Left hindlimb (tissue), 1 donor: ENCODE data around the gene CDKL5.

Source experiments
- DNase-seq: peaks from one replicate; pipeline ENCODE4 v3.0.0-alpha.2; 2018

Gene CDKL5

GRCh38 chrX:18652636-18653035 lies 227.2 kb downstream of the CDKL5 start:
- DNase-seq = no peak

- DNase-seq = no peak
Observed at GRCh38 chrX:18654875-18655836, 229.7 kb downstream of the CDKL5 start.

- no peak for DNase-seq
Observed at GRCh38 chrX:18661273-18661672, 235.9 kb downstream of the CDKL5 start.

GRCh38 chrX:18664947-18665346 lies 239.5 kb downstream of the CDKL5 start:
- no peak for DNase-seq

- DNase-seq = no peak
Observed at GRCh38 chrX:18666614-18667013, 241.2 kb downstream of the CDKL5 start.

GRCh38 chrX:18668071-18668835 lies 242.8 kb downstream of the CDKL5 start:
- DNase-seq = no peak

GRCh38 chrX:18672008-18672407 lies 246.6 kb downstream of the CDKL5 start, which contains the start of gene RS1:
RS1 (minus strand) TSS chrX:18672108; CDS start chrX:18672068, 40 bp downstream.
- no peak for DNase-seq

GRCh38 chrX:18674417-18674787 lies 249.0 kb downstream of the CDKL5 start:
- peak; percentile 34 for DNase-seq

- peak; percentile 89 for DNase-seq
Observed at GRCh38 chrX:18674788-18675735, 249.7 kb downstream of the CDKL5 start.

GRCh38 chrX:18676050-18676449 lies 250.6 kb downstream of the CDKL5 start:
- DNase-seq = no peak

GRCh38 chrX:18676470-18676869 lies 251.1 kb downstream of the CDKL5 start:
- no peak for DNase-seq

GRCh38 chrX:18677161-18677869 lies 251.9 kb downstream of the CDKL5 start:
- no peak for DNase-seq

GRCh38 chrX:18681996-18682395 lies 256.6 kb downstream of the CDKL5 start:
- no peak for DNase-seq

GRCh38 chrX:18682979-18683387 lies 257.6 kb downstream of the CDKL5 start:
- DNase-seq = no peak

GRCh38 chrX:18687856-18688495 lies 262.6 kb downstream of the CDKL5 start:
- DNase-seq = no peak

- DNase-seq = no peak
Observed at GRCh38 chrX:18691431-18691830, 266.0 kb downstream of the CDKL5 start.

- no peak for DNase-seq
Observed at GRCh38 chrX:18692541-18692940, 267.1 kb downstream of the CDKL5 start.

GRCh38 chrX:18696653-18697052 lies 271.2 kb downstream of the CDKL5 start:
- DNase-seq = no peak

- DNase-seq = no peak
Observed at GRCh38 chrX:18698737-18699650, 273.6 kb downstream of the CDKL5 start.
